Activated T-cell treated with anti-CD3 and anti-CD28 coated beads for 24 hours (primary cell): Measurements from ENCODE around the gene TXNDC2.

Source experiments
- DNase-seq: peaks from one replicate; pipeline ENCODE4 v3.0.0-alpha.2; 2020; ENCODE audit warnings: low read depth

Gene TXNDC2

GRCh38 chr18:9931678-9932077 lies 45.9 kb downstream of the TXNDC2 start:
- DNase-seq, result no peak

GRCh38 chr18:9933865-9934264 lies 48.1 kb downstream of the TXNDC2 start:
- DNase-seq, result no peak

- no peak for DNase-seq
These were observed 48.5 kb downstream of the TXNDC2 start for GRCh38 chr18:9934274-9934673.
